ENCODE results near the gene CMBL. TPM values are rescaled to one million over a fixed set of nuclear protein-coding genes. Genes with fewer than 3 reads are reported as not detected.
"Not testable (repeated sequence)": the region's sequence is repeated elsewhere in the genome, so short reads cannot be mapped to it uniquely, and the experiment has no call there.

CMBL gene
- total and polyA plus RNA-seq, 3 donors from 2014 or later: 4.3 to 16.1 (median 7.2) TPM

DNA sequence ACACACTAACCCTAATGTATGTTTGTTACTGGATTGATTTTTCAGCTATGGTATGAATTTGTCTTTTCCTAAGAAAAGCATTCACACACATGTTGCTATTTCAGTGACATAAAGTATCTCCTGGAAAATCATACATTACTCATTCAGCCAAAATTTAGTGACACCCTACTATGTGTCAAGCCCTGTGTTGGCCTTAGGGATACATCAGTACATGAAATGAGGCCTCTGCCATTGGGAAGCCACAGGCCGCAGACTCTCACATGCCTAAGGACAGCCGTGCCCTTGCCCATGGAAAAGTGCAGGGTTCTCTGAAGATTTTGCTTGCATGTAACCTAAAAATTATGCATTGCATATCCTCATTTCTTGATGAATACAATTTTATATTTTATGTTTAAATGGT lies 40.6 kb upstream of the CMBL start:
- H3K27me3 ChIP-seq: no peaks in the 10 kb centered on the region
- H3K27ac ChIP-seq: no peak overlapping the region
- no peak for DNase-seq
- TF ChIP-seq, protein P1, sequence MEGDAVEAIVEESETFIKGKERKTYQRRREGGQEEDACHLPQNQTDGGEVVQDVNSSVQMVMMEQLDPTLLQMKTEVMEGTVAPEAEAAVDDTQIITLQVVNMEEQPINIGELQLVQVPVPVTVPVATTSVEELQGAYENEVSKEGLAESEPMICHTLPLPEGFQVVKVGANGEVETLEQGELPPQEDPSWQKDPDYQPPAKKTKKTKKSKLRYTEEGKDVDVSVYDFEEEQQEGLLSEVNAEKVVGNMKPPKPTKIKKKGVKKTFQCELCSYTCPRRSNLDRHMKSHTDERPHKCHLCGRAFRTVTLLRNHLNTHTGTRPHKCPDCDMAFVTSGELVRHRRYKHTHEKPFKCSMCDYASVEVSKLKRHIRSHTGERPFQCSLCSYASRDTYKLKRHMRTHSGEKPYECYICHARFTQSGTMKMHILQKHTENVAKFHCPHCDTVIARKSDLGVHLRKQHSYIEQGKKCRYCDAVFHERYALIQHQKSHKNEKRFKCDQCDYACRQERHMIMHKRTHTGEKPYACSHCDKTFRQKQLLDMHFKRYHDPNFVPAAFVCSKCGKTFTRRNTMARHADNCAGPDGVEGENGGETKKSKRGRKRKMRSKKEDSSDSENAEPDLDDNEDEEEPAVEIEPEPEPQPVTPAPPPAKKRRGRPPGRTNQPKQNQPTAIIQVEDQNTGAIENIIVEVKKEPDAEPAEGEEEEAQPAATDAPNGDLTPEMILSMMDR (IDR thresholded peaks at IDR 0.05): no peak
- no peak for TF ChIP-seq POLR2A (IDR thresholded peaks at IDR 0.05)
- intact Hi-C loops (cut with DNase I; ENCODE audit: low total_unique reads): no loop called here
- no peaks in the 10 kb centered on the region for H3K9me3 ChIP-seq
- H3K4me3 ChIP-seq: no peak overlapping the region
- WGBS, 2 donors: 63 to 86% methylated on average over 2 of the region's 2 CpGs
- no peaks in the 10 kb centered on the region for H3K36me3 ChIP-seq (ENCODE audit: low read depth, missing control alignments)
- H3K4me1 ChIP-seq: peaks cover 14% of the 10 kb centered on the region

DNA sequence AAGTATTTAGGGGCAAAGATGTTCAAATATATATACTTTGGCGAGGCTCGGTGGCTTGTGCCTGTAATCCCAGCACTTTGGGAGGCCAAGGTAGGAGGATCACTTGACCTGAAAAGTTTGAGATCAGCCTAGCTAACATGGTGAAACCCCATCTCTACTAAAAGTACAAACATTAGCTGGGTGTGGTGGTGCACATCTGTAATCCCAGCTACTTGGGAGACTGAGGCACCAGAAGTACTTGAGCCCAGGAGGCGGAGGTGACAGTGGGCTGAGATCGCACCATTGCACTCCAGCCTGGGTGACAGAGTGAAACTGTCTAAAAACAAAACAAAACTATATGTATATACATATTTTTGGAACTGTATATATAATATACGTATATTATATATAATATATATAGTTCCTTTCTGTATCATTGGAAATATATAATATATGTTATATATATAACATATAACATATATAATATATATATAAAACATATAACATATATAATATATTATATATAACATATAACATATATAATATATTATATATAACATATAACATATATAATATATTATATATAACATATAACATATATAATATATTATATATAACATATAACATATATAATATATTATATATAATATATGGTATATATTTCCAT lies 36.9 kb upstream of the CMBL start:
- H3K4me1 ChIP-seq; H3K4me3 ChIP-seq; DNase-seq; H3K27ac ChIP-seq; H3K36me3 ChIP-seq (ENCODE audit: low read depth, missing control alignments); intact Hi-C loops (cut with DNase I; ENCODE audit: low total_unique reads); H3K27me3 ChIP-seq; H3K9me3 ChIP-seq: not testable (repeated sequence)
- WGBS, 2 donors: 95 to 96% methylated on average over 5 of the region's 5 CpGs

DNA sequence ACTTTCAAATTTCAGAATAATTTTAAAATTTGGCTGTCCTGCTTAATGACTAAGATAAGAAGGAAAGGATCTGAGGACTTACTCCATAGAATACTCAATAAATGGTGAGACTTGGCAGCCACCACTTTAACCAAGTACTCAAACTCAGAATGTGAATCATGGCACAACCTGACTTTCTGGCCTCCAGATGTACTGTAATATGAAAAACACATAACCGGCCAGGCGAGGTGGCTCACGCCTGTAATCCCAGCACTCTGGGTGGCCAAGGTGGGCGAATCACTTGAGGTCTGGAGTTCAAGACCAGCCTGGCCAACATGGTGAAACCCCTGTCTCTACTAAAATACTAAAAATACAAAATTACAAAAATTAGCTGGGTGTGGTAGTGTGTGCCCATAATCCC lies 35.8 kb upstream of the CMBL start:
- DNase-seq: no peak
- intact Hi-C loops (cut with DNase I; ENCODE audit: low total_unique reads): no loop called here
- Histone ChIP-seq H3K4me3 (no peak overlapping the region), H3K27ac (no peak overlapping the region), H3K36me3 (ENCODE audit: low read depth, missing control alignments) (no peaks in the 10 kb centered on the region), H3K4me1 (no peaks in the 10 kb centered on the region), H3K27me3 (no peaks in the 10 kb centered on the region), H3K9me3 (no peaks in the 10 kb centered on the region)
- WGBS, 2 donors: 55 to 66% methylated on average over 4 of the region's 4 CpGs
- TF ChIP-seq POLR2A (IDR thresholded peaks at IDR 0.05): no peak
- TF ChIP-seq, protein P1 (IDR thresholded peaks at IDR 0.05): no peak

DNA sequence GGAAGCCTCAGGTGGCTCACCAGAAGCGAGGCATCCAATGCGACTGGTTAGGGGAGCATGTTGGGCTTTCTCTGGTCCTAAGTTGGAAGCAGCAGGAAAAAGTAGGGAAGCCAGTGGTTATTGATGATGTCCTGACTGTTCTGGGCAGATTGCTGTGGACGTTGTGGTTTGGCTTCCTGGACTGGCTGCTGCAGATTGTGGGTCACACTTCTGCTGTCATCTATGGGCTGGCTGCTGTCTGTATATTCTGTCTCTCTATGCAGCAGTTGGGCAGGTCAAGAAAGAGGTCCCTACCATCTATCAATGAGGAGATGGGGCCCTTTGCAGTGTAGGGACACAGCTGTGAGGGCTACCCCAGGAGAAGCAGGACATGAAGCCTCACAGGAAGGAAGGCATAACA lies 32.3 kb upstream of the CMBL start:
- H3K36me3 ChIP-seq (ENCODE audit: low read depth, missing control alignments): no peaks in the 10 kb centered on the region
- H3K9me3 ChIP-seq: no peaks in the 10 kb centered on the region
- no peaks in the 10 kb centered on the region for H3K27me3 ChIP-seq
- H3K27ac ChIP-seq: no peak overlapping the region
- WGBS, 2 donors: 77 to 87% methylated on average over 3 of the region's 3 CpGs
- H3K4me1 ChIP-seq: no peaks in the 10 kb centered on the region
- no peak for DNase-seq
- intact Hi-C loops (cut with DNase I; ENCODE audit: low total_unique reads): no loop called here
- no peak overlapping the region for H3K4me3 ChIP-seq
- no peak for TF ChIP-seq POLR2A (IDR thresholded peaks at IDR 0.05)
- TF ChIP-seq, protein P1 (IDR thresholded peaks at IDR 0.05): no peak

DNA sequence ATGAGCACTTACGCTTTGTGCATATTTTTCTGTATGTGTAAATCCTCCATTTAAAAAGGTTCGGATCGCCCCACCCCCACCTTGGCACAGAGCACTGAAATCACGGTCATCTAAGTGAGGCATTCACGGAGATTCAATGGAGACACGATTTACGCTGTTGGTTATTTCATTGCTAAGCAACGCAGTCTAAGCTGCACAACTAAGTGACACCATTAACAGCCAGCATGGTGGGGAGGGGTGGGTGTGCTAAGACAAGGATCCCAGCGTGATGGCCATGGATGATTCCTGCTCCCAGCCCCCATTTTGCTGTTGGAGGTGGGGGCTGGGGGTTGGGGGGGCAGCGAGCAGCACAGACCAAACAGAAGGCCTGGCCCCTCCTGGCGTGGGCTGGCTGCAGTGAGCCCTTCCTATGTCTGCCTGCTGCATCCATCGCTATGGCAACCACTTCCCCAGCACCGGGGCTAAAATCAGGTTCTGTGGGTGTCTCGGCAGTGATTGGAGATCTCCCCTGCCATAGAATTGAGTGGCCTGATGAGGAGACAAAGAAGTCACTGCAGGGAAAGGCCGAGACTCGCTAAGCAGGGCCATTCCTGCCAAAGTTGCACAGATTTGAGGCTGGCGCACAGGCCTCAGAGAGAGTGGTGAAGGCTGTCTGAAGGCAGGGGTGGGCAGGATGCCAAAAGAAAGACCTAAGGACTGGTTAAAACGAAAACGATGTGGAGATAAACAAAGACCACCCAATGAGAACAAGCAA lies 31.5 kb upstream of the CMBL start:
- TF ChIP-seq, protein P1 (IDR thresholded peaks at IDR 0.05): no peak
- TF ChIP-seq POLR2A (IDR thresholded peaks at IDR 0.05): no peak
- no peak overlapping the region for H3K4me3 ChIP-seq
- no peak for DNase-seq
- H3K36me3 ChIP-seq (ENCODE audit: low read depth, missing control alignments): no peaks in the 10 kb centered on the region
- no peaks in the 10 kb centered on the region for H3K9me3 ChIP-seq
- intact Hi-C loops (cut with DNase I; ENCODE audit: low total_unique reads): no loop called here
- no peak overlapping the region for H3K27ac ChIP-seq
- no peaks in the 10 kb centered on the region for H3K27me3 ChIP-seq
- no peaks in the 10 kb centered on the region for H3K4me1 ChIP-seq
- WGBS, 2 donors: 73 to 77% methylated on average over 16 to 19 of the region's 19 CpGs
